WERI-Rb-1 (cell line): ENCODE measurements around the gene CAMSAP1.

Experiments
- DNase-seq: peaks from one replicate; pipeline ENCODE4 v3.0.0-alpha.2; 2020
- H3K27ac ChIP-seq: fragments of 250-450 bp; sonication (Bioruptor Pico); 2 replicates; pipeline ENCODE4 v1.5.1; 2020; ENCODE audit warnings: mild to moderate bottlenecking, moderate library complexity
- H3K27me3 ChIP-seq: fragments of 250-450 bp; sonication (Bioruptor Pico); 2 replicates; pipeline ENCODE4 v1.5.1; 2021; ENCODE audit warnings: mild to moderate bottlenecking, low read depth, moderate library complexity; ENCODE audit not compliant: insufficient read depth, severe bottlenecking
- H3K36me3 ChIP-seq: fragments of 250-450 bp; sonication (Bioruptor Pico); 2 replicates; pipeline ENCODE4 v1.5.1; 2020; ENCODE audit warnings: mild to moderate bottlenecking, moderate library complexity
- H3K4me3 ChIP-seq: 2 replicates; pipeline ENCODE4 v1.5.1; 2011; ENCODE audit warnings: low read depth, mild to moderate bottlenecking, control low read depth, low read length
- H3K9me3 ChIP-seq: fragments of 250-450 bp; sonication (Bioruptor Pico); 2 replicates; pipeline ENCODE4 v1.5.1; 2021; ENCODE audit warnings: mild to moderate bottlenecking, moderate library complexity; ENCODE audit not compliant: severe bottlenecking
- TF ChIP-seq, protein P1 (sequence below): IDR thresholded peaks from 2 replicates; pipeline ENCODE4 v1.5.1; 2011; ENCODE audit warnings: low read depth, mild to moderate bottlenecking, control low read depth, inconsistent platforms, low read length

The CAMSAP1 gene

DNA sequence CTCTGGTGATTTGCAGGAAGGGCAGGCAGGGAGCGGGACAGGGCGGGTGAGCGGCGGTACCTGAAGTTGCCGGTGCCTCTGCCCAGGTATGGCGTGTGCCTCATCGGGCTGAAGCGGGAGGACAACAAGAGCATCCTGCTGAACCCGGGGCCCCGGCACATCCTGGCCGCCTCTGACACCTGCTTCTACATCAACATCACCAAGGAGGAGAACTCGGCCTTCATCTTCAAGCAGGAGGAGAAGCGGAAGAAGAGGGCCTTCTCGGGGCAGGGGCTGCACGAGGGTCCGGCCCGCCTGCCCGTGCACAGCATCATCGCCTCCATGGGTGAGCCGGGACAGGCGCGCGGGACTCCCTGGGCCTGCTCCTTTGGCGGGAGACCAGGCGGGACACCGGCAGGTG, 136.6 kb downstream of the CAMSAP1 start:
- Histone ChIP-seq H3K27me3 (no peaks in the 10 kb centered on the region), H3K36me3 (no peaks in the 10 kb centered on the region), H3K9me3 (peaks cover 11% of the 10 kb centered on the region), H3K27ac (no peak overlapping the region), H3K4me3 (no peak overlapping the region)
- TF ChIP-seq, protein P1, sequence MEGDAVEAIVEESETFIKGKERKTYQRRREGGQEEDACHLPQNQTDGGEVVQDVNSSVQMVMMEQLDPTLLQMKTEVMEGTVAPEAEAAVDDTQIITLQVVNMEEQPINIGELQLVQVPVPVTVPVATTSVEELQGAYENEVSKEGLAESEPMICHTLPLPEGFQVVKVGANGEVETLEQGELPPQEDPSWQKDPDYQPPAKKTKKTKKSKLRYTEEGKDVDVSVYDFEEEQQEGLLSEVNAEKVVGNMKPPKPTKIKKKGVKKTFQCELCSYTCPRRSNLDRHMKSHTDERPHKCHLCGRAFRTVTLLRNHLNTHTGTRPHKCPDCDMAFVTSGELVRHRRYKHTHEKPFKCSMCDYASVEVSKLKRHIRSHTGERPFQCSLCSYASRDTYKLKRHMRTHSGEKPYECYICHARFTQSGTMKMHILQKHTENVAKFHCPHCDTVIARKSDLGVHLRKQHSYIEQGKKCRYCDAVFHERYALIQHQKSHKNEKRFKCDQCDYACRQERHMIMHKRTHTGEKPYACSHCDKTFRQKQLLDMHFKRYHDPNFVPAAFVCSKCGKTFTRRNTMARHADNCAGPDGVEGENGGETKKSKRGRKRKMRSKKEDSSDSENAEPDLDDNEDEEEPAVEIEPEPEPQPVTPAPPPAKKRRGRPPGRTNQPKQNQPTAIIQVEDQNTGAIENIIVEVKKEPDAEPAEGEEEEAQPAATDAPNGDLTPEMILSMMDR = no peak
- DNase-seq = no peak

DNA sequence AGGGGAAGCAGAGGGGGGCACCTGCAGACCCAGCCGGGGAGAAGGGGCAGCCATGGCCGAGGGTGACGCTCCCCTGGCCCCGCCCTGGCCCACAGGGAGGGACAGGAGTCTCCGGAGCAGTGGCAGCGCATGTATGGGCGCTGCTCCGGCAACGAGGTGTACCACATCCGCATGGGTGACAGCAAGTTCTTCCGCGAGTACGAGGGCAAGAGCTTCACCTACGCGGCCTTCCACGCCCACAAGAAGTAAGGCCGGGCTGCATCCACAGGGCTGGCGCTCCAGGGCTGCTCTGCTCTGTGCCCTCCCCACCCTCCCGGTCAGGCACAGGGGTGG, 137.2 kb downstream of the CAMSAP1 start:
- no peak overlapping the region for H3K4me3 ChIP-seq
- no peak for DNase-seq

DNA sequence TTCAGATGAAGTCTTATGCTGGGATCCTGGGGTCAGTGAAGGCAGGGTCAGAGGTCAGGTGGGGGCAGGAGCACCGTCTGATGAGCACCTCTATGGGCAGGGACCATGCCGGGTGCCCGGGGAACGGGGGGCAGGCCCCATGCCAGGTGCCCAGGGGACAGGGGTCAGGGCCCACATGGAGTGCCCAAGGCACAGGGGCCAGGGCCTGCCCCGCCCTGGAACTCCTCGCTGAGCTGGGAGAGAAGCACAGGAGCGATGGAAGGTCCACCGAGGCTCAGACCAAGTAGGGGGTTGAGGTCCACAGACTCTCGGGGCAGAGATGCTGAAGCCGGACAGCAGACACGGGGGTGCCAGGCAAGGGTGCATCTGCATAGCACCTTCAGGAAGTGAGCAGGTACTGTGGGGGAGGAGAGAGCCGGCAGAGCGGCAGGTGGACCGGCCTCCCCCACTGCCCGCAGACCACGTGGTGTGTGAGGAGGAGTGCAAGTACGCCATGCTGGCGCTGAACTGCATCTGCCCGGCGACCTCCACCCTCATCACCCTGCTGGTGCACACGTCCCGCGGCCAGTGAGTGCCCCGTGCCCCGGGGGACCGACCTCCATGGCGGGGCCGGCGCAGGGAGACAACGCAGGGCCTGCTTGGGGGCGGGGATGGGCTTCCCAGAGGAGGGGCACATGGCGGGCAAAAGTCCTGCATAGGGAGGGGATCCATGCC, 137.7 kb downstream of the CAMSAP1 start:
- peaks cover 18% of the 10 kb centered on the region for H3K9me3 ChIP-seq
- no peak overlapping the region for H3K27ac ChIP-seq
- no peaks in the 10 kb centered on the region for H3K27me3 ChIP-seq
- no peak for DNase-seq
- no peaks in the 10 kb centered on the region for H3K36me3 ChIP-seq
- TF ChIP-seq, protein P1 = no peak
- no peak overlapping the region for H3K4me3 ChIP-seq

More for the DNA sequence above, 137.2 kb downstream of the CAMSAP1 start:
- TF ChIP-seq, protein P1 = no peak
- H3K27ac ChIP-seq = no peak overlapping the region
- no peaks in the 10 kb centered on the region for H3K36me3 ChIP-seq
- peaks cover 17% of the 10 kb centered on the region for H3K9me3 ChIP-seq
- H3K27me3 ChIP-seq = no peaks in the 10 kb centered on the region

GRCh38 chr9:135768516-135769218, 138.7 kb downstream of the CAMSAP1 start:
- peaks cover 18% of the 10 kb centered on the region for H3K9me3 ChIP-seq
- TF ChIP-seq, protein P1 = no peak
- H3K27ac ChIP-seq = no peak overlapping the region
- H3K4me3 ChIP-seq = no peak overlapping the region
- no peaks in the 10 kb centered on the region for H3K36me3 ChIP-seq
- no peak for DNase-seq
- H3K27me3 ChIP-seq = no peaks in the 10 kb centered on the region

DNA sequence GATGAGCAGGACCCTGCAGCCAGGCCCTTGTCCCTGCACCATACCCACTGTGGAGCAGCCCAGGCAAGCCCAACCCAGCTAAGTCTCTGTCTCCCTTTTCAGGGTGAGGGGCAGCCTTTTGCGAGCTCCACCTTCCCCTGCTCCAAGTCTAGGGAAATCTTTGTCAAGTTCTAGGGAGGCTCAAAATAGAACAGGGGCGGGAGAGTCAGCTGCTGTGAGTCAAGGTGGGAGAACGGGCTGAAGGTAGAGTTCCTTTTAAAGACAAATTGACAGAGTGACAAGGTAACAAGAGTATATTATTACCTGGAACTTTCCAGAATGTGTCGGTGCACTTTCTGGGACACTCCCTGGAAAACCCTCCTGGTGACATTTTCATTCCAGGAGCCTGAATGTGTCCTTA, 140.6 kb downstream of the CAMSAP1 start:
- H3K9me3 ChIP-seq = peaks cover 18% of the 10 kb centered on the region
- no peak overlapping the region for H3K4me3 ChIP-seq
- DNase-seq = no peak
- TF ChIP-seq, protein P1 = no peak
- H3K36me3 ChIP-seq = no peaks in the 10 kb centered on the region
- no peak overlapping the region for H3K27ac ChIP-seq
- H3K27me3 ChIP-seq = no peaks in the 10 kb centered on the region
